ENCODE measurements around the gene C9orf78.
"Not testable (repeated sequence)": the region's sequence is repeated elsewhere in the genome, so short reads cannot be mapped to it uniquely, and the experiment has no call there.

The C9orf78 gene

GRCh38 chr9:129784970-129785369 lies 50.1 kb downstream of the C9orf78 start:
- H3K9me3 ChIP-seq (ENCODE audit: control insufficient read depth in 2 of 2, low read length in 2 of 2); H3K36me3 ChIP-seq (ENCODE audit: control insufficient read depth in 2 of 2, insufficient read depth in 2 of 2, low read length in 2 of 2); H3K4me3 ChIP-seq (ENCODE audit: low read length in 2 of 2); H3K4me1 ChIP-seq (ENCODE audit: control insufficient read depth, insufficient read depth, low read length); H3K27me3 ChIP-seq (ENCODE audit: control insufficient read depth in 1 of 2, insufficient read depth in 2 of 2, low read length in 2 of 2); H3K27ac ChIP-seq (ENCODE audit: low read length); H3K9ac ChIP-seq (ENCODE audit: low read length in 2 of 2): not testable (repeated sequence)

GRCh38 chr9:129783516-129784361 lies 51.3 kb downstream of the C9orf78 start:
- H3K36me3 ChIP-seq (ENCODE audit: control insufficient read depth in 2 of 2, insufficient read depth in 2 of 2, low read length in 2 of 2), result no peaks in the 10 kb centered on the region
- H3K9me3 ChIP-seq (ENCODE audit: control insufficient read depth in 2 of 2, low read length in 2 of 2), result no peaks in the 10 kb centered on the region
- no peak overlapping the region for H3K4me3 ChIP-seq (ENCODE audit: low read length in 2 of 2)
- peaks cover 0 to 5% of the 10 kb centered on the region in 2 donors for H3K27me3 ChIP-seq (ENCODE audit: control insufficient read depth in 1 of 2, insufficient read depth in 2 of 2, low read length in 2 of 2)
- no peaks in the 10 kb centered on the region for H3K4me1 ChIP-seq (ENCODE audit: control insufficient read depth, insufficient read depth, low read length)
- no peak overlapping the region for H3K27ac ChIP-seq (ENCODE audit: low read length)
- no peak overlapping the region for H3K9ac ChIP-seq (ENCODE audit: low read length in 2 of 2)

GRCh38 chr9:129781981-129782380 lies 53.1 kb downstream of the C9orf78 start:
- Histone ChIP-seq H3K4me3 (ENCODE audit: low read length in 2 of 2) (no peak overlapping the region), H3K27me3 (ENCODE audit: control insufficient read depth in 1 of 2, insufficient read depth in 2 of 2, low read length in 2 of 2) (no peaks in the 10 kb centered on the region), H3K4me1 (ENCODE audit: control insufficient read depth, insufficient read depth, low read length) (peaks cover 8% of the 10 kb centered on the region), H3K27ac (ENCODE audit: low read length) (no peak overlapping the region), H3K9ac (ENCODE audit: low read length in 2 of 2) (no peak overlapping the region), H3K36me3 (ENCODE audit: control insufficient read depth in 2 of 2, insufficient read depth in 2 of 2, low read length in 2 of 2) (no peaks in the 10 kb centered on the region), H3K9me3 (ENCODE audit: control insufficient read depth in 2 of 2, low read length in 2 of 2) (no peaks in the 10 kb centered on the region)

- H3K36me3 ChIP-seq (ENCODE audit: control insufficient read depth in 2 of 2, insufficient read depth in 2 of 2, low read length in 2 of 2), result no peaks in the 10 kb centered on the region
- peaks cover 13% of the 10 kb centered on the region for H3K4me1 ChIP-seq (ENCODE audit: control insufficient read depth, insufficient read depth, low read length)
- H3K9ac ChIP-seq (ENCODE audit: low read length in 2 of 2), result no peak overlapping the region
- H3K4me3 ChIP-seq (ENCODE audit: low read length in 2 of 2), result no peak overlapping the region
- no peaks in the 10 kb centered on the region for H3K9me3 ChIP-seq (ENCODE audit: control insufficient read depth in 2 of 2, low read length in 2 of 2)
- no peaks in the 10 kb centered on the region for H3K27me3 ChIP-seq (ENCODE audit: control insufficient read depth in 1 of 2, insufficient read depth in 2 of 2, low read length in 2 of 2)
- no peak overlapping the region for H3K27ac ChIP-seq (ENCODE audit: low read length)
These were observed 53.9 kb downstream of the C9orf78 start for GRCh38 chr9:129781131-129781530.

- H3K9me3 ChIP-seq (ENCODE audit: control insufficient read depth in 2 of 2, low read length in 2 of 2), result no peaks in the 10 kb centered on the region
- H3K4me3 ChIP-seq (ENCODE audit: low read length in 2 of 2), result no peak overlapping the region
- no peak overlapping the region for H3K9ac ChIP-seq (ENCODE audit: low read length in 2 of 2)
- H3K27me3 ChIP-seq (ENCODE audit: control insufficient read depth in 1 of 2, insufficient read depth in 2 of 2, low read length in 2 of 2), result no peaks in the 10 kb centered on the region
- peaks cover 13% of the 10 kb centered on the region for H3K4me1 ChIP-seq (ENCODE audit: control insufficient read depth, insufficient read depth, low read length)
- H3K27ac ChIP-seq (ENCODE audit: low read length), result no peak overlapping the region
- no peaks in the 10 kb centered on the region for H3K36me3 ChIP-seq (ENCODE audit: control insufficient read depth in 2 of 2, insufficient read depth in 2 of 2, low read length in 2 of 2)
These were observed 55.4 kb downstream of the C9orf78 start for GRCh38 chr9:129779560-129780190.

- Histone ChIP-seq H3K27ac (ENCODE audit: low read length) (no peak overlapping the region), H3K9ac (ENCODE audit: low read length in 2 of 2) (no peak overlapping the region), H3K4me3 (ENCODE audit: low read length in 2 of 2) (no peak overlapping the region), H3K36me3 (ENCODE audit: control insufficient read depth in 2 of 2, insufficient read depth in 2 of 2, low read length in 2 of 2) (no peaks in the 10 kb centered on the region), H3K4me1 (ENCODE audit: control insufficient read depth, insufficient read depth, low read length) (peaks cover 13% of the 10 kb centered on the region), H3K9me3 (ENCODE audit: control insufficient read depth in 2 of 2, low read length in 2 of 2) (no peaks in the 10 kb centered on the region), H3K27me3 (ENCODE audit: control insufficient read depth in 1 of 2, insufficient read depth in 2 of 2, low read length in 2 of 2) (no peaks in the 10 kb centered on the region)
These were observed 56.6 kb downstream of the C9orf78 start for GRCh38 chr9:129778469-129778868.

- H3K9me3 ChIP-seq (ENCODE audit: control insufficient read depth in 2 of 2, low read length in 2 of 2), result no peaks in the 10 kb centered on the region
- no peaks in the 10 kb centered on the region for H3K27me3 ChIP-seq (ENCODE audit: control insufficient read depth in 1 of 2, insufficient read depth in 2 of 2, low read length in 2 of 2)
- peak overlapping the region in 1 of 2 donors; percentile 7 for H3K9ac ChIP-seq (ENCODE audit: low read length in 2 of 2)
- no peak overlapping the region for H3K4me3 ChIP-seq (ENCODE audit: low read length in 2 of 2)
- peaks cover 13% of the 10 kb centered on the region for H3K4me1 ChIP-seq (ENCODE audit: control insufficient read depth, insufficient read depth, low read length)
- no peaks in the 10 kb centered on the region for H3K36me3 ChIP-seq (ENCODE audit: control insufficient read depth in 2 of 2, insufficient read depth in 2 of 2, low read length in 2 of 2)
- peak overlapping the region; percentile 46 for H3K27ac ChIP-seq (ENCODE audit: low read length)
These were observed 57.3 kb downstream of the C9orf78 start for GRCh38 chr9:129777769-129778130.

All from stomach smooth muscle (tissue), 2 donors.